Suppressor macrophage treated with lipopolysaccharide for 4 hours (primary cell): ENCODE results near the gene ZFPM1.

Source experiments
- DNase-seq: peaks from one replicate; pipeline ENCODE4 v3.0.0-alpha.2; 2020

The ZFPM1 gene

DNA sequence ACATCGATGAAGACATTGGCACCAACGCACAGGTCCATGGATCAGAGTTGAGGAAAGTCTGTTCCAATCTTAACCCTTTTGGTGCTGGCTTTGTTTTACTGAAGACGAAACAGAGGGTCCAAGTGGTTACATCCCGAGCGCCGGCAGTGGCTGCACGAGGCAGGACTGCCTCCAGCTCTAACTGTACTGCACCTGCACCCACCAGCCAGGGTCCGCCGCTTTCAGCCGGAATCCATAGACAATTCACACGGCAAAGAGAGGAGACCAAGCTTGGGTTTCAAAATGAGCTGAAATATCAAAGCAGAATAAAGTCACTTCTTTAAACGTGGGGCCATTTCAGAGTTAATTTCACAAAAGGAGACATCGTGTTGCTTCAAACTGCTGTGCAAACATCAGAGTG lies 95.9 kb downstream of the ZFPM1 start:
- no peak for DNase-seq

DNA sequence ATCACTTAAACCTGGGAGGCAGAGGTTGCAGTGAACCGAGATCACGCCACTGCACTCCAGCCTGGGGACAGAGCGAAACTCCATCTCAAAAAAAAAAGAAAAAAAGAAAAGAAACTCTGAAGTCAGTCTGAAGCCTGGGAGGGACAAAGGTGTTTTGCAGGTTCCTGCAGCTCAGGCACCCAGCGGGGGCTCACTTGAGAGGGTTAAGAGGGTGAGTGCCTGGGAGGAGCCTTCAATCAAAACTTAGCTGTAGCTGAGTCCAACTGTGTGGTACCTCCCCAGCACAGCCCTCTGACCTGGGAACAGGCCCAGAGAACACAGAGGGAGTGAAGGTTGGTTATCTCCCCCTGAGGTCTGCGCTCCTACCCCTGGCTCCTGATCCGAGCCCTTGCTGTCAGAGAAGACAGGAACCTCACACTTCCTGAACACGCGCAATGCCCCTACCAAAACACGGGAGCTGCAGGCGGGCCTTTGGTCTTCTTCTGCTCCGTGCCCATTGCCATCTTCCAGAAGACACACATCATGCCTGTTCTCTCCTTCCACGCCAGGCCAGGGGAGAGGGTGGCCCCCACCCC lies 96.7 kb downstream of the ZFPM1 start:
- no peak for DNase-seq

DNA sequence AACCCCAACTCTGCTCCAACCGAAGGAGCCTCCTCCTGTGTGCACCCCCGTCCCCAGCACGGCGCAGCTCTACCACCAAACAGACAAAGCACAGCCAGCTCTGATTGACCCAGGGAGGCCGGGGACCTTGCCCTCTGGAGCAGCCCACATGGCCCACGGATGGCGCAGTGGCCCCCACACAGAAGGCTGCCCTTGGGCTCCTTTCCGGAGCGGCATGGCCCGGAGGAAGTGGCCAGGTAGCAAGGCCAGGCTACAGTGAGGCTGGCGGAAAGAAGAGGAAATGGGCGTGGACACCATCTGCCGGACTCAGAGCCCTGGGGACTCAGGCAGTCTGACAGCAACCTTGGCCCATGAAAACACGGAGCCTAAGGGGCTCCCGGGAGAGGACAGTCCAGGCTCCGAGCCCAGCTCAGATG lies 97.2 kb downstream of the ZFPM1 start:
- no peak for DNase-seq

DNA sequence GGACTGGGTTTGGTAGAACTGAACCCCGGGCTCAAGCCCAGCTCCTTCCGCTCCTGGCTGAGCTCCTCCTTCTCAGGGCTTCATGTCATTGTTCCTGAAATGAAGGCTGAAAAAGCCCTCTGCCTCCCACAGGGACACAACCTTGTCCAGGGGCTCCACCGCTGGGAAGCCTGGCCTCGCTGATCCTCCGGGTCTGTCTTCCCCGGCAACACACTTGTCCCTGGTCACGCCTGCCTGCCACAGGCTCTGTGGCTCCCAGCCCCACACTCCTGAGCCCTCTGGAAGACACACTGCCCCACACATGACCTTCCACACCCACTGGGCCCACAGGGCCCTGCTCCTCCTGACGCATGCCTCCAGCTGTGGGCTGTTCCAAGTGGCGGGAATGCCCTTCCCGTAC lies 99.1 kb downstream of the ZFPM1 start:
- DNase-seq = no peak

DNA sequence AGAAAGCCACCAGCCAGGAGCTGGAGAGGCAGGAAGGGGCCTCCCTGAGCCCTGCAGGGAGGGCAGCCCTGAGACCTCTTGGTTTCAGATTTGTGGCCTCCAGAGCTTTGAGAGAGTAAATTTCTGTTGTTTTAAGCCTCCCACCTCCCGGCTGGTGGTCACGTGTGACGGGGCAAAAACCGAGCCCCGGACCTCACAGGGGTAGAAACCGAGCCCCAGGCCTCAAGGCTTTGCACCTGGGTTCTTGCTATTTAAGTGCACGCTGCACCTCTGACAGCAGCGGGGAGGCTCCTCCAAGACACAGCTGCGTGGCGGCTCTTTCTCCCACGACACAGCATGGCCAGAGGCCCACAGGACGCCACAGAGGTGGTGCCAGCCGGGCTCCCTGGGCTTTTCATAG lies 99.7 kb downstream of the ZFPM1 start:
- DNase-seq = no peak

DNA sequence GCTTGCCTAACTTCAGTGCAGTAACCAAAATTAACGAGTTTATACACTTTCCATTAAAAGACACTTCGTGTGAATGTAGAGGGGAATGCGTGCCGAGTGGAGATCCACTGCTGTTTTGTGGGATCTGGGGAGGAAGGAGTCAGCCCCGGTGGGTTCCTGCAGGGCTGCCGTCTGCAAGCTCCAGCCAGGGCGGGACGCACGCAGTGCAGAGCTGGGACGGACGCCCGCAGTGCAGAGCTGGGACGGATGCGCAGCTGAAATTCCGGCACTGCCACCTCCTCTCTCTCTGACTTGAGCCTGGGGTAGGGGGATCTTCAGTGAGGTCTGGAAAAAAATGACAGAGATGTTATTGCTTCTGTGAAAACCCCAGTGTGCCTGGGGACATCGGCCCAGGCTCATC lies 100.7 kb downstream of the ZFPM1 start:
- no peak for DNase-seq

DNA sequence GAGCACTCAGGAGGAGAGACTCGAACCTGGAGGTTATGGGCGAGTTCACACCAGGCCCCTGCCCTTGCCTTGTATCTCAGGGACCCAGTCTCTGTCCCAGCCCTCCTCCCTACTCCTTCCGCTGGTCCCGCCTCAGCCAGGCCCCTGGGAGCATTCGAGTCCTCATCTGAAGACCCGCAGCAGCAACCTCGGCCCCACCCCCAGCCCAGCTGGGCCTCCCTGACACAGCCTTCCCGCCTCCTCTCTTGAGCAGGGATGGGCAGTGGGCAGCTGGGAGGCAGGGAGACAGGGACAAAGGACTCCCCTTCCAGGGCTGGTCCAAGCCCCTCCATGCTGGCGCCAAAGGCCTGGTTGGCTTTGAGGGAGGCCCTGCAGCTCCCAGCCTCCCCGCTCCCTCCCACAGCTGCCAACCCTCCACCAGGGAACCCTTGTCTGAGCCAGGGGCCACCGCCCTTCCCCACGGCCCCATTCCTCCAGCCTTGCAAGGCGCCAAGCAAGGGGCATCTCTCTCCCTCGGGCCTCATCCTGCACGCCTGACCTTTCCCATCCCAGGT lies 101.7 kb downstream of the ZFPM1 start:
- DNase-seq = no peak

DNA sequence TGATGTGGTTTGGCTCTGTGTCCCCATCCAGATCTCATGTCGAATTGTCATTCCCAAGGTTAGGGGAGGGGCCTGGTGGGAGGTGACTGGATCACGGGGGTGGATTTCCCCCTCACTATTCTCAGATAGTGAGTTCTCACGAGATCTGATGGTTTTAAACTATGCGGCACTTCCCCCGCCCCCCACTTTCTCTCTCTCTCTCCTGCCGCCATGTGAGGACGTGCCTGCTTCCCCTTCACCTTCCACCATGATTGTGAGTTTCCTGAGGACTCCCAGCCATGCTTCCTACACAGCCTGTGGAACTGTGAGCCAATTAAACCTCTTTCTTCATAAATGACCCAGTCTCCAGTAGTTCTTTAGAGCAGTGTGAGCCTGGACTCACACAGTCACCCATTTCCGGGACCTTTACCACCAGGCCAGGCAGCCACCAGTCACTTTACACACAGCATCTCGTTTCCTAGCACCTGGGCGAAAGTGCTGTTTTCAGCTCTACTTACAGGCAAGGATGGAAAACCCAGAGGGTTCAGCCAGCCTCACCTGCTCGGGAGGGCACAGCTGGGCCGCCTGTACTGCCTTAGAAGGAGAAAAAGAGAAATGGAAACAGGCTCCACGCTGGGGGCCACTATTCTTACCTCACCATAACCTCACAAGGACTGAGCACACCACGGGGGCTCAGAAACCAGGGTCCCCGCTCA lies 103.4 kb downstream of the ZFPM1 start:
- no peak for DNase-seq

DNA sequence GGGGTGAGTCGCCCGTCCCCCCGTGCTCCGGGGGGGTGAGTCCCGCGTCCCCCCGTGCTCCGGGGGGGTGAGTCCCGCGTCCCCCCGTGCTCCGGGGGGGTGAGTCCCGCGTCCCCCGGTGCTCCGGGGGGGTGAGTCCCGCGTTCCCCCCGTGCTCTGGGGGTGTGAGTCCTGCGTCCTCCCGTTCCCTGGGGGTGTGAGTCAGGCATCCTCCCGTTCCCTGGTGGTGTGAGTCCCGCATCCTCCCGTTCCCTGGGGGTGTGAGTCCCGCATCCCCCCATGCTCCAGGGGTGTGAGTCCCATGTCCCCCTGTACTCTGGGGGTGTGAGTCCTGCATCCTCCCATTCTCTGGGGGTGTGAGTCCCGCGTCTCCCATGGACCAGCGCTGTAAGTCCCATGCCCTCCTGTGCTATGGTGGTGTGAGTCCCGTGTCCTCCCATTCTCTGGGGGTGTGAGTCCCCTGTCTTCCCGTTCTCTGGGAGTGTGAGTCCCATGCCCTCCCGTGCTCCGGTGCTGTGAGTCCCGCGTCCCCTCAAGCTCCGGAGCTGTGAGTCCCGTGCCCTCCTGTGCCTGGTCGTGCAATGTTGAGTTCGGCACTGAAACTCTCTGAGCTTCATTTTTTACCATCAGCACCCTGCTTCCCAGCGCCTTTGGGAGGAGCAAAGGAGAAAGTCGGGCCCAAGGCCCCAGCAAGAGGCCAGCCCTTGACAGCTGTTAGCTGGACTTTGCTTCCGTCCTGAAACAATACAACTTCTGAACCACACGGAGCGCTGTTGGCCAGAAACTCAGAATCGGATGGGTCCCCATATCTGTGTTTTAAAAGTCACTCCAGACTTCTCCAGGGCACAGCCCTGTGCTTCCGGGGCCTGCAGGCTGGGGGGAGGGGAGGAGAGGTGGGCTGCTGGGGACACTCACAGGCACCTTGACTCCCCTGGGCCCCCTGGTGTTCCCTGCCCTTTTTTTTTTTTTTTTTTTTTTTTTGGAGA lies 105.7 kb downstream of the ZFPM1 start:
- peak; percentile 52 for DNase-seq

DNA sequence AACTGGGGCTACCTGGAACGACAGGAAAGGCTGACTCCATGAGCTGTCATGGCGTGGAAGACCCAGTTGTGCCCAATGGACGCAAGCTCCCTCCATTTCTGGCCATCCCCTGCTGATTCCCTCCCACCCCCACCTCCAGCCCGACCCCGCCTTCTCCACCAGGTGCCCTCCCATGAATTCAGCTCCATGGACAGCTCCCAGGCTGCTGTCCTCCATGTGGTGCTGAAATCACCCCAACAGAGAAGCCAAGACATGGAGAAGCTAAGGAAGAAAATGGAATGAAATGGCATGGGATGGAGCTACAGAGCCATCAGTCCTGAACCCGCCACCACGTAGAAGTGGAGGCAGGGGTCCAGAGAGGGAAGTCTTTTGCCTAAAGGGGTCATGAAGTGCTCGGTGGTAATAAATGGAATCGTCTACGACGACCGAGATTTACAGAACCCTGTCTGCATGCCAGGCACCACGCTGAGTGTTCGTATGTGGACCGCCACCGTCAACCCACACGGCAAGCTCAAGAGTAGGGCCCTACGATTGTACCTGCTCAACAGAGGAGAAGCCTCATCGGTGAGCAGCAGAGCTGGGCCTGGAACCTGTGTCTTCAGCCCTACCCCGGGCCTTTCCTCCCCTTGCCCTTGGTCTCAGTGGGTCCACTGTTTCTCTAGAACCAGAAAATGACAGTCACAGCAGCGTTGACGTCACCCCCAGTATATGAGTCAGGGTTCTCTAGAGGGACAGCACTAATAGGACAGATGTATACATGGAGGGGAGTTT lies 107.8 kb downstream of the ZFPM1 start:
- peak; percentile 31 for DNase-seq

DNA sequence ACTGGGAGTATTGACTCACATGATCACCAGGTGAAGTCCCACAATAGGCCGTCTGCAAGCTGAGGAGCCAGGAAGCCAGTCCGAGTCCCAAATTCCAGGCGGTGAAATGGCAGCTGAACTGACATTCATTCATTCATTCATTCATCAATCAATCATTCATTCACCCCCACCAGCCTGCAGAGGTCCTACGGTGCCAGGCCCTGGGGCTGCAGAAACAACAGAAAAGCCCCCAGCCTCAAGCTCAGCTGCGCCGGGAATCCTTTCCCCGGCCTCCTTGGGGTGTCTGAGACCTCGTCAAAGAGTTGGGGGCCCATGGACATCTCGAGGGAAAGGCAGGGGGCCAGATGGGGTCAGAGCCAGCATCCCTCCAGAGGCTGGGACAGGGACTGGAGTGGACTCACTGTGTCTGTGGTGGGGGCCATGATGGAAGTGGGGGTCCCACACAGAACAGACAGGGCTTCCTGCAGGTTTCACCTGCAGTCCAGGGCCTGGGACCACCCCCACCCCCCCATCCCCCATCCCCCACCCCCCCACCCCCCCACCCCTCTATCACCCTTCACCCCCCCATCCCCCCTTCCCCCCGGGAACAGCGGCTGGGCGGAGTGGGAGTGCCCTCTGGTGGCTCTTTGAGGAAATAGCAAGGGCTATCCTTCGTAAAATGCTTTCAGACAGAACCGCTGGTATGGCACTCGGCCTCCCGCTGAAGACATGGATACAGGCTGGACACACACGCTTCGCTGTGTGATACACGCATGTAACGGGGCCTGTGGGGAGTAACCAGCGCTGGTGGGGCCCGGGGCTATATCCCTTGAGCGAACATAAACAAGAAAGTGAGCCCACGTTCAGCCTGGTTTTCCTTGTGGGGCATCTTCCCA lies 108.6 kb downstream of the ZFPM1 start:
- DNase-seq = peak; percentile 45

DNA sequence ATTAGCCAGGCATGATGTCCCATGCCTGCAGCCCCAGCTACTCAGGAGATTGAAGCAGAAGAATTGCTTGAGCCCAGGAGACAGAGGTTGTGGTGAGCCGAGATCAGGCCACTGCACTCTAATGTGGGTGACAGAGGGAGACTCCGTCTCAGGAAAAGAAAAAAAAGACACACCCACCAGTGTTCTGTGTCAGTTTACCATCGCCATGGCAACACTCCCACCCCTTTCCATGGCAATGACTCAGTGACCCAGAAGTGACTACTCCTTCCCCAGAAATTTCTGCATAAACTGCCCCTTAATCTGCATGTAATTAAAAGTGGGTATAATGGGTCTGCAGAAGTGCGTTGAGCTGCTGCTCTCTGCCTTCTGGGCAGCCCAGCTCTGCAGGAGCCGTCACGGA lies 113.1 kb downstream of the ZFPM1 start:
- DNase-seq = peak; percentile 76

DNA sequence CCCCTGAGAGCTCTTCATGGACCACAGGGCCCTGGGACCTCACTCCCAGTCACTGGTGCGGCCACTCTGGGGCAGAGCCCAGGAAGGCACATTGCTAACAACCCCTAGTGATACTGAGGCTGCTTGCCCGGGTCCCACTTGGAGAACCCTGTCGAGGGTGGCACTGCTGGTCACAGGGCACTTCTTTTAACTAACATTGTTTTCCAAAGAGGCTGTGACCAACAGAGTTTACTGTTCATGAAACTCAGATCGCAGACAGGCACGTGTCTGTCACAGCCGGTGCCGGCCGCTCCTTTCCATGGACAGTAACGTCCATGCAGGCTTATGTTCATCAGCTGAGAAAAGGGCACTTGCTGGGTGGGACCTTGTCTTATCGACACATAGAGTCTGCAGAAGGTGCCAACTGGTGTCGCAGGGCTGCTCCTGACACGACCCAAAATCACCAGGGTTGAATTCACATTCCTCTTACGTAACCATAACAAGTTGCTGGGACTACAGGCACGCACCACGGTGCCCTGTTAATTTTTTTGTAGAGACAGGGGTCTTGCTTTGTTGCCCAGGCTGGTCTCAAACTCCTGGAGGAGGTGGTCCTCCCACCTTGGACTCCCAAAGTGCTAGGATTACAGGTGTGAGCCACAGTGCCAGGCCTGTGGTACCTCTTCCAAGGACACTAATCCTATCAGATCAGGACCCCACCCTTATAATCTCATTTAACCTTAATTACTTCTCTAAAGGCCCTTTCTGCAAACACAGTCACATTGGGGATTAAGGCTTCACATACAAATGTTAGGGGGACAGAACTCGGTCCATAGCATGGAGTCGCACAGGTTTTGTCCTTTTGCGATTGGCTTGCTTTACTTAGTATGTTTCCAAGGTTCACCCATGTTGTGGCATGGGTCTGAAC lies 115.9 kb downstream of the ZFPM1 start:
- no peak for DNase-seq

DNA sequence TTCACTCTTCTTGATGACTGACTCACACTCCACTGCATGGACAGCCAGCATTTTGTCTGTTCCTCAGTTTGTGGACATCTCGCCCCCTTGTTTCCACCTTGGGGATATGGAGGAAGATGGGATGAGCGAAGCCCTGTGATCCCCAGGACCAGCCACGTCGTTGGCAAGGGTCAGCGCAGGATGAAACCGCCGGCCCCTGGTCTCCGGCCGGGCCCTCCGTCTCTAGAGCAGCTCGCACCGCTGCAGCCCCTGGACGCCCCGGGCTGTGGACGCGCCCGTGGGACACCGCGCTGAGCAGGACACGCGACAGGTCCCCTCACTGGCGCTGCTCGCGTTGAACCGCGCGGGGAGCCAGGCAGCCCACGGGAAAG lies 116.5 kb downstream of the ZFPM1 start:
- peak; percentile 7 for DNase-seq

DNA sequence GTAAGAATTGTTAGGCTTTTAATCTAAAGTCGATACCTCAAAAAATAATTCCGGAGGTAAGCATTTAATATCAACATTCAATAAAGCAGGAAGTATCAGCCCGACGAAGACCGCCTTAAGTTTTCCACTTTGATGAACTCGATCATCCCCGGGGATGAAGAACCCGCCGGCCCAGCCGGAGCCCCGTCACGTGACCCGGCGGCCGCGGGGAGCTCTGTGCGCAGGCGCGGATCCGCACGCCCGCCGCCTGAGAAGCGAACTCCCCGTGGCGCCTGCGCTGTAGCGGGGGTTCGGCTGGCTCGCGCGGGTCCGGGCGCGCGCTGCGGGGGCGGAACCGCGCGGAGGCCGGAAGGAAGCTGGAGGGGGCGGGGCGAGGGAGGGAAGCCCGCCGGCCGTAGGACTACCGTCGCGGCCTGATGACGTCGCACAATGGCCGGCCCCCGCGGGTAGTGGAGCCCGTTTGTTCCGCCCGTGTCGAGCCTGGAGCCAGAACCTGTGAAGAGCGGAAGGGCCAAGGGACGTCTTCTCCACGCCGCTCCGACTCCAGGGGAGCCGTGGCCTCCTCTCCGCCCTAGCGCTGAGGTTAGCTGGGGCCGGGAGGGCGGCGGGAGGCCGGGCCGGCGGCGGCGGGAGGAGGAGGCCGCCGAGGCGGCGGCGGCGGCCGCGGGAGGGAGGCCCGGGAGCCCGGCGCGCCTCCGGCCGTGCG lies 117.1 kb downstream of the ZFPM1 start, which contains the start of gene ZC3H18:
TSS of gene ZC3H18 (plus strand) at position 419 of the 706 bp plus-strand sequence. CDS start 6,721 bp downstream, outside the sequence.
- peak; percentile 100 for DNase-seq

DNA sequence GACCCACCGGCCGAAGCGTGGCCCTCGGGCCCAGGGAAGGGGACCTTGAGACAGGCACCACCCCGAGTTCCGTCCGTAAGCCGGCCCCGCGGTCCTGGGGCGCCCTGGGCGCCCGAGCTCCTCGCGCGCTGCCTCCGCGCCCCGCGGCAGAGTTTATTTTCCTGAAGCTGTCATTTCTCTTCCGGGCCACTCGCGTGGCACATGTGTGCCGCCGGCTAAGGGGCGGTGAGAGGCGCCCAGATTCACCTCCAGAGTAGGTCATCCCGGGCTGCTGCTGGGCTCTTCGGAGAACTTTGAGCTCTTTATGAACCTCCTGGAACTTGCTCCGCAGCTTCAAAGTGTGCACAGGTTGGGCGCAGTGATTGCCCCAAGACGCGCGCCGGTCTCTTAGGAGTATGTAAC lies 117.6 kb downstream of the ZFPM1 start:
- DNase-seq = peak; percentile 19

DNA sequence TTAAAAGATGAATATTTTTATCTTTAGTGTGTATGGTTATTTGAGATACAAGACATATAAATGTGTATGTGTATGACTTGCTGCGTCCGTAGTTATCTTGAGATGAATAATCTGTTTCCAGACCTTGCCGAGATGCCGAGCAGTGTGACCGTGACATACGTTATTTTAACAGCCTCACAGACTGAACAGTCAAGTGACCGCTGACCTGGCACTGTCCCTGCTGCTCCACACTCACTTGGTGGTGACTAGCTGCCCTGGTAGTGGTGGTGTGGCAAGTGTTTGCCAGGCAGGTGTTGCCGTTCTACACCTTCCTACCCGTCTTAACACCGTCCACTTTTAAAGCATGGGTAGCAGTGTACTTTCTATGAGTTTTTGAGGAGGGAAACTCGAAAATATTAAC lies 122.2 kb downstream of the ZFPM1 start:
- no peak for DNase-seq

DNA sequence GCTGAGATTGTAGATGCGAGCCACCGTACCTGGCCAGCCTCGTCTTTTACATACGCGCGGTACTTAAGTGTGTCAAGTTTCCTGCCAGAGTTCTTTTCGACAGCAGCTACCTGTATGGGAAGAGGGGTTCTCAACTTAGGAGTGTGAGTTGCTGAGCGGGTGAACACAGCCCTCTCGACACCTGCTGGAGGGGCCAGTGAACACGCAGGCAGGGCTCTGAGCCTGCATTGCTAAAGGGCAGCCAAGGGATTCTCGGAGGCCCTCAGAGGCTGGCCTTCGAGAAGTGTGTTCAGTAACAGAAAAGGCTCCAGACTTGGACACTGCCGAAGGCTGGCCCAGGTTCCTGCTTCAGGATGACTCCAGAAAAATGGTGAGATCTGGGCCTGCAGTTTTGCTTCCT lies 123.2 kb downstream of the ZFPM1 start:
- DNase-seq = no peak

DNA sequence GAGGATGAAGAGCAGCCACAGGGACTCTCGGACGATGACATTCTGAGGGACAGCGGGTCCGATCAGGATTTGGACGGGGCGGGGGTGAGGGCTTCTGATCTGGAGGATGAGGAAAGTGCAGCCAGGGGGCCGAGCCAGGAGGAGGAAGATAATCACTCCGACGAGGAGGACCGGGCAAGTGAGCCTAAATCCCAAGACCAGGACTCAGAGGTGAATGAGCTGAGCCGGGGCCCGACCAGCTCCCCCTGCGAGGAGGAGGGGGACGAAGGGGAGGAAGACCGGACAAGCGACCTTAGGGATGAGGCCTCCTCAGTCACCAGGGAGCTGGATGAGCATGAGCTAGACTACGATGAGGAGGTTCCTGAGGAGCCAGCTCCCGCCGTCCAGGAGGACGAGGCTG lies 124.1 kb downstream of the ZFPM1 start:
- no peak for DNase-seq
